NCI-H446 (cell line): ENCODE measurements around the gene PXDN.
"Not testable (repeated sequence)": the region's sequence is repeated elsewhere in the genome, so short reads cannot be mapped to it uniquely, and the experiment has no call there.

Experiments used
- DNase-seq, 2 experiments: peaks; one replicate each; lab custom pipeline; 2025; lab: John Stamatoyannopoulos, UW

The PXDN gene

GRCh38 chr2:1705557-1706076, 38.7 kb downstream of the PXDN start:
- no peak for DNase-seq

DNA sequence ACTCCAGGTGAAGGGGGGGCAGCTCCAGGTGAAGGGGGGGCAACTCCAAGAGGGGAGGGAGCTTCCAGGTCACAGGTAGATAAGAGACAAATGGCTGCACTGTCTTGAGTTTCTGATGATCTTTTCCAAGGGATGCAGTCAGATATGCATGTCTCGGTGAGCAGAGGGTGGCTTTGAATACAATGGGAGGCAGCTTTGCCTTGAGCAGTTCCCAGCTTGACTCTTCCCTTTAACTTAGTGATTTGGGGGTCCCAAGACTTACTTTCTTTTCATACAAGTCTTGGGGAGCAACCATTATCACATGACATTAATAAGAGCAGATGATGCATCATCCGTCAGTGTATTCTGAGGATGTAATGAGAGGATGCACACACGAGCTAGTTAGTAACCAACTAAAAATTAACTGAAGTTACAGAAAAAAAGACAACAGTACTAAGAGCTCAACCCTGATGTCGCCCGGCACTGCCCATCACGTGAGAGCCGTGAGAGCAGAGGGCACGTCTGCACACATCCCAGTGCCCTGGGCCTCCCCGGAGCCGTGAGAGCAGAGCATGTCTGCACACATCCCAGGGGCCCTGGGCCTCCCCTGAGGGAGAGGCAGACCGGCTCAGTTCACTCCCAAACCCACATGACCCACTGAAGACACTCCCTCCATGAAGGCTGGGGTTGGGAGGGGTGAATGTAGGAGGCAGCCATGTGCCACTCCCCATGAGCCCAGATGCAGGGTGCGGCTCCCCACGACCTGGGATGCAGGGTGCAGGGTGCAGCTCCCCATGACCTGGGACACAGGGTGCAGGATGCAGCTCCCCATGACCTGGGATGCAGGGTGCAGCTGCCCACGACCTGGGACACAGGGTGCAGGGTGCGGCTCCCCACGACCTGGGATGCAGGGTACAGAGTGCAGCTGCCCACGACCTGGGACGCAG, 39.4 kb downstream of the PXDN start:
- DNase-seq, result peak in 1 of 2 experiments; percentile 18

DNA sequence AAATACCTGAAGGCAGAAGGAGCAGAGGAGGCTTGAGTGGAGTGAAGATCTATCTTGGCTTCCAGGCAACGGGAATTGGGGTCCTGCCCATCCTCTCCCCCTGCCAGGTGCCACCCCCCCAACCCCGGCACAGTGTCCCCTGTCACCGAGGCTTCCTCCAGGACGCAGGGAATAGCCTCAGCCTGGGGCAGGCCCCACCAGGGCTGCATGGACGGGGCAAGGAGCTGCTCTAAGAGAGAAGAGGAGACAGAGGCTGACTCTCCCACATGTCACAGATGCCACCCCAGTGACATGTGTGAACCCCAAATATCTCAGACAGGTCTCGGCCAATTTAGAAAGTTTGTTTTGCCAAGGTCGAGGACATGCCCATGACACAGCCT, 42.1 kb downstream of the PXDN start:
- no peak for DNase-seq

DNA sequence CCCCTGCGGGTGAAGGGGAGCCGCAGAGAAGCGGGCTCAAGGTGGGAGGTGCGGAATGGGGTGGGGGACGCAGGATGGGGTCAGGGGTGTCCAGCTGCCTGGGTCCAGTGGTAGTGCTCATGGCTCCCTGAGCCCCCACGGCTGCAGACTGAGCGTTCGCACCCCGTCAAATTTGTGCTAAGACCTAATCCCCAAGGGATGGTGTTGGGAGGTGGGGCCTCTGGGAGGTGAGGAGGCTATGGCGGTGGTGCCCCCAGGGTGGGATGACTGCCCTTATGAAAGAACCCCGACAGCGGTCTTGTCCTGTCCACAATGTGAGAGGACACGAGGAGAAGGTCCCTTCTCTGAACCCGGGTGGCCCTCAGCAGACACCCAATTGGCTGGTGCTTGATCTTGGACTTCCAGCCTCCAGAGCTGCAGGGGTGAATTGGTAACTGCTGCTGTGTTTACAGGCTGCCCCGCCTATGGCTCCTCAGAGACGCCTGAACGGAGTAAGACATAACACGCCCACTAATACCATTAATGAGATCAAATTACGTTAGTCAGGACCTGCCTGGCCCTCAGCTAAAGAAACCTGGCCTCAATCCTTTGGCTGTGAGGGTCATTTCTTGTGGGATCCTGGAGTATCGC, 42.6 kb downstream of the PXDN start:
- no peak for DNase-seq

DNA sequence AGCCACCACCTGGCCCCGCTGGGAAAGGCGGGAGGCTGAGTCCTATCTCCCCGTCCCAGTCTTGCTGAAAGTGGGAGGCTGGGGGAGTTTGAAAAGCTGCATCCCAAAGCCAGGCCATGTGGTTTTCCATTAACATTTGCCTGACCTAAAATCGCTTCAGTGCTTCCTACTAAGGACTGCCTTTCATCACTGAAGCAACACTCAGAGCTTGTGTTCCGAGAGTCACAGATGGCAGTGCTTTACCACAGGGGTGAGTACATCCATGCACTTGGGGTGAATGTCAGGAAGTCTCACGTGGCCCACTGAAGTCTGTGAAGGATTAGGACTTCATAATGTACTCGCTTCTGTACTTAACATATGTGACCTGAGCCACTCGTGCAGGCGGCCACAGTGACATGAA, 43.3 kb downstream of the PXDN start:
- no peak for DNase-seq

DNA sequence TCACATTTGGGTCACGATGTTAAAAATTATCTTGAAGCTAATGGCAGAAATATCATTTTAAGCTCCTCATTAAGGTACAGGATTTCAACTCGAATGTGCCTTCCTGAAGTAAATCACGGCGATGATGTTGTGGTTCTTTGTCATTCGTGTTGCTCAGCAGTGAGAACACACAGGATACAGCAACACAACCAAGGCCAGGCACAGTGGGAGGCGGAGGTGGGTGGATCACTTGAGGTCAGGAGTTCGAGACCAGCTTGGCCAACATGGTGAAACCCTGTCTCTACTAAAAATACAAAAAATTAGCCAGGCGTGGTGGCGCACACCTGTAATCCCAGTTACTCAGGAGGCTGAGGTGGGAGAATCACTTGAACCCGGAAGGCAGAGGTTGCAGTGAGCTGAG, 43.9 kb downstream of the PXDN start:
- DNase-seq, result not testable (repeated sequence)

- DNase-seq, result no peak
Observed at GRCh38 chr2:1698188-1698945, 45.9 kb downstream of the PXDN start.

- DNase-seq, result no peak
Observed at GRCh38 chr2:1697601-1698000, 46.7 kb downstream of the PXDN start.

DNA sequence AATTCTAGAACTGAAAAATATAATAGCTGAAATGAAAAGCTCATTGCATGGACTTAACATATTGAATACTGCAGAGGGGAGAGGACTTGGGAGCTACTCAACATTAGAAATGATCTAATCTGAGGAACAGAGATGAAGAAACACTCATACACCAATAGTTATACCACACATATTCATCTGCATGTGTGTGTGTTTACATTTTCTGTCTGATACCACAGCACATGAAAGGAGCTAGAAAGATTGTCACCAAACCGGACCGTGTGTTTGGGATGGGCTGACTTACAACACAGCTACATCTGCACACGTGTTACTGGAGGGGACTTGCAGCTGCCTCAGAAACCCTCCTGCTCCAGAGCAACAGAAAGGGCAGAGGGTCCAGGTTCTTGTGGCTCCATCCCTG, 47.8 kb downstream of the PXDN start:
- DNase-seq, result no peak

- no peak for DNase-seq
Observed at GRCh38 chr2:1694371-1695271, 49.7 kb downstream of the PXDN start.

GRCh38 chr2:1693723-1694122, 50.6 kb downstream of the PXDN start:
- DNase-seq, result no peak

- no peak for DNase-seq
Observed at GRCh38 chr2:1692342-1692741, 52.0 kb downstream of the PXDN start.

- no peak for DNase-seq
Observed at GRCh38 chr2:1691366-1691765, 52.9 kb downstream of the PXDN start.

DNA sequence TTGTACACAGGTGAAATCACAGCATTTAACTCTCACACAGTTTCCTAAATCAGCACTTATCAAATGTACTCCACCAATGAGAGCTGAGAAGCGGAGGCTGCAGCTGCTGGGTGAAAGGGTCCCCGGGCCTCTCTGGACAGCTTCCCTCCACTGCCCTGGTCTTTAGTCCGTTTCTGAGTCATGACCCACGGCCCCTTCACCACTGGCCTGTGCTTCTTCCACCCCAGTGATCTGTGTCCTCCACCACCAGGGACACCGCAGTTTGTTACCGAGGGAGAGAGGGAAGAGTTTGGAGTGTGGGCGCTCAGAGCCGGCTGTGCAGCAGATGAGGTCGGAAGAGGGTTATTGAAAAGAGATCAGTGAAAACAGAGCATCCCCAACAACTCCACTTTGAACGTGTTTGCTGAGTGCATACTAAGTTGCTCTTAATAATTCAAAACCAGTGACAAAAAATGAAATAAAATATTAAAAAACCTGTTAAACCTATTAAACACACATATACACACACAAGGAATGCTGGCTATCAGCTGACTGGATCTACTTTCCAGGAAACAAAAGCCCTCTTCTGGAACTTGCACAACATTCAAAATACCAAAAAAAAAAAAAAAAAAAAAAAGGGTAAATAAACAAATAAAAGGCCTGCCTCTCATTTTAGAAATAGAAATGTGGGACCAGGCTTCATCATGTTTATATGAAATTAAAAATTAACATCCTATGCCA, 54.1 kb downstream of the PXDN start:
- DNase-seq, result no peak

- no peak for DNase-seq
Observed at GRCh38 chr2:1688859-1689258, 55.5 kb downstream of the PXDN start.

- DNase-seq, result no peak
Observed at GRCh38 chr2:1688161-1688560, 56.2 kb downstream of the PXDN start.

GRCh38 chr2:1687254-1687653, 57.1 kb downstream of the PXDN start:
- no peak for DNase-seq

GRCh38 chr2:1686784-1687105, 57.6 kb downstream of the PXDN start:
- no peak for DNase-seq

- DNase-seq, result no peak
Observed at GRCh38 chr2:1685957-1686783, 58.1 kb downstream of the PXDN start.
